GM20431 (cell line): ENCODE data around the gene SNAP47.
"Not testable (repeated sequence)": the region's sequence is repeated elsewhere in the genome, so short reads cannot be mapped to it uniquely, and the experiment has no call there.

Source experiments
- in situ Hi-C: fragments of 300-500 bp; cut with MseI, MboI; formaldehyde crosslinking; loops from one replicate; pipeline ENCODE4 v1.15.0; 2020; ENCODE audit warnings: low sequenced_read_pairs; ENCODE audit not compliant: unreplicated experiment

The SNAP47 gene, protein sequence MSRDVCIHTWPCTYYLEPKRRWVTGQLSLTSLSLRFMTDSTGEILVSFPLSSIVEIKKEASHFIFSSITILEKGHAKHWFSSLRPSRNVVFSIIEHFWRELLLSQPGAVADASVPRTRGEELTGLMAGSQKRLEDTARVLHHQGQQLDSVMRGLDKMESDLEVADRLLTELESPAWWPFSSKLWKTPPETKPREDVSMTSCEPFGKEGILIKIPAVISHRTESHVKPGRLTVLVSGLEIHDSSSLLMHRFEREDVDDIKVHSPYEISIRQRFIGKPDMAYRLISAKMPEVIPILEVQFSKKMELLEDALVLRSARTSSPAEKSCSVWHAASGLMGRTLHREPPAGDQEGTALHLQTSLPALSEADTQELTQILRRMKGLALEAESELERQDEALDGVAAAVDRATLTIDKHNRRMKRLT

GRCh38 chr1:227734856-227735538 lies at the start of gene SNAP47, which contains the start of gene JMJD4:
TSS of gene SNAP47 (plus strand) at chr1:227735435. CDS start at chr1:227747737, 12,302 bp downstream.
TSS of gene JMJD4 (minus strand) at chr1:227735302. CDS start at chr1:227735273, 29 bp downstream.
- in situ Hi-C loops: no loop called here

- in situ Hi-C loops: no loop called here
These were observed 49.4 kb upstream of the SNAP47 start for GRCh38 chr1:227685807-227686206.

- in situ Hi-C loops: no loop called here
These were observed 37.8 kb upstream of the SNAP47 start for GRCh38 chr1:227697321-227697864.

- in situ Hi-C loops: not testable (repeated sequence)
These were observed 33.6 kb upstream of the SNAP47 start for GRCh38 chr1:227701631-227702030.

DNA sequence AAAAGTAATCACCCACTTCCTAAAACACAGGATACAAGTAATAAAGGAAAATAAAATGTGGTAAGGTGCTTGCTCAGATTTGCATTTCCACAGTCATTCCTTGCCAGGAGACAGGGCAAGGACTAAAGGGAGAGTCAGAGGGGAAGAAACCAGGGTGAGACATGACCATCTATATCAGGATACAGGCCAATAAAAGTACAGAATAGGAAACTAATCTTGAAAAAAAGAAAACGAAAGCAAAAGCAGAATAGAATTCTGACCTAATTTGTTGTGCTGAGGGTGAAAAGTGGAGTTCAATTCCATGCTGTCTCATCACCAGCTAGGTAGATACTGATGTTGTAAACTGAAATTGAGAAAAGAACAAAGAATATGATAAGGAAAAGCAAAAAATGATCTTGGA lies 27.4 kb upstream of the SNAP47 start:
- in situ Hi-C loops: no loop called here

DNA sequence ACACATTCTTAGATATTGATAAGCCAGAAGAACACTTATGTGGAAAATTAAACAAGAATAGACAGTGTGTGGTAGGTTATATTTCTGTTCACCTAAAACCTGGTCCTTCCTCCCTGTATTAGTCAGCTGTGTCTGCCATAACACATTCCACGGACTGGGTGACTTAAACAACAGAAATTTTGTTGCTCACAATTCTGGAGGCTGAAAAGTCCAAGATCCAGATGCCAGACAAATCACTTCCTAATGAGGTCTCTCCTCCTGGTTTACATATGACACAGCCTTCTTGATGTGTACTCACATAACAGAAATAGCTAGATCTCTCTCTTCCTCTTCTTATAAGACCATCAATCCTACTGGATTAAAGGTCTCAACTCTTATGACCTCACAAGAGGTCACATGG lies 25.8 kb upstream of the SNAP47 start:
- in situ Hi-C loops: no loop called here

GRCh38 chr1:227710474-227710873 lies 24.8 kb upstream of the SNAP47 start:
- in situ Hi-C loops: not testable (repeated sequence)

DNA sequence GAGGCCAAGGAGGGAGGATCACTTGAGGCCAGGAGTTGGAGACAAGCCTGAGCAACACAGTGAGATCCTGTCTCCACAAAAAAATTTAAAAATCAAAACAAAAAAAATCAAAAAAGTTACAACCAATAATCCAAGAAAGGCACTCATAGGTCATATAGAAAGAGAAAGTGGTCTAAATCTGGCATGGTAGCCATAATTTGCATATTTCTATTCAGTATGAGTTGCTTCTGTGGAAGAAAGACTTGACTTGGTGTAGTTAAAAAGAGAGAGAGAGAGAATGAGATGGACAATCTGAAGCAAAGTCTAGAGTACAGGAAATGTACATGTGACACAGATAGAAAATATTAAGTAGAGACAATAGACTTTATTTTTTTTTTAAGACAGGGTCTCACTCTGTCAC lies 22.6 kb upstream of the SNAP47 start:
- in situ Hi-C loops: no loop called here

DNA sequence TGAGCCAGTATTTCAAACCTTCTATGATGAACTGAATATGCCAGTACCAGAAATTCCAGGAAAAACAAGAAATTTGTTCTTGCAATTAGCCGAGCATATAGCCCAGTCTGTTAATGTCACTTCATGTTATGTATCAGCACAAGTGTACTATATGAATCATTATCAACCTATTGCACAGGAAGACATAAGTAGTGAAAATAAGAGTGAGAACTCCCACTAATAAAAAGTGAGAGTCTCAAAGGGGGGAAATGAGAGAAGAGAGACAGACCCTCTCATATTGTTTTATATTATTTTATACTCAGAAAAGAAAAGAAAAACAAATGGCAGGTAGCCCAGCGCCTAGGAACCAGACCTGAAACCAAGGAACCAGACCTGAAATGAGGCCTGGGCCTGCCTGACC lies 16.3 kb upstream of the SNAP47 start:
- in situ Hi-C loops: no loop called here

DNA sequence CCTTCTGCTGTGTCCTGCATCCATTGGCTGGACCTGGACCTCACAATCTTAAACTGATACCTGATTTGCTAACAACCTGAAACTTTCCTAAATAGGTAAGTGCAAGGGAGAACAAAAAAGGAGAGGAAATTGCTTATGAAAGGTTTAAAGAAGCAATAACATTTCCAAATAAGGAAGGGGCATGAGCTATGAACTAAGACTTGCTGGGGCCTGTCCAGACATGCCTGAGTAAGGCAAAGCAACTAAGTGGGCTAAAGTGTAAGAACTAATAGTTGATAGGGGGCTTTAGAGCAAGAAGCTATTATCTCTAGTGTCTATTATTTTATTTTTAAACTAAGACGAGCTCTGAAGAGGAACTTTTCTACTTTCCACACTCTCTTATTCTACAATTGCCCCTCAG lies 11.8 kb upstream of the SNAP47 start:
- in situ Hi-C loops: no loop called here

DNA sequence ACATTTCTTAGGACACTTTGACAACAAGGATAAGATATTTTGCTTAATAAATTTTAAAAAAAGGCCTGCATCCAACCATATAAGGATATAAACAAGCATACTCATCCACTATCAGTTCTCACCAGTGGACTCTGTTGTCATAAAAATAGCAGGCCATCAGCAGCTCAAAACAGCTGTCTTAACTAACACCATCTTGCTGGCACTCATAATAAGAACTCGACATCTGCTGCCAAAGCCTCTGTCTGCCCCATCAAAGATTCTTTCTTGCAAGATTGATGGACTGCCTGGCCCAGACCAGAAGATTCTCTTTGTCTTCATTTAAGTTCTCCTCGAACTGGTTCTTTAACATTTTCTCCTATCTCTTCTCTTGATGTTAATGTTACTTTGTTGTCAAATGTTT lies 10.2 kb upstream of the SNAP47 start:
- in situ Hi-C loops: no loop called here

- in situ Hi-C loops: no loop called here
These were observed 8.9 kb upstream of the SNAP47 start for GRCh38 chr1:227726318-227726717.

DNA sequence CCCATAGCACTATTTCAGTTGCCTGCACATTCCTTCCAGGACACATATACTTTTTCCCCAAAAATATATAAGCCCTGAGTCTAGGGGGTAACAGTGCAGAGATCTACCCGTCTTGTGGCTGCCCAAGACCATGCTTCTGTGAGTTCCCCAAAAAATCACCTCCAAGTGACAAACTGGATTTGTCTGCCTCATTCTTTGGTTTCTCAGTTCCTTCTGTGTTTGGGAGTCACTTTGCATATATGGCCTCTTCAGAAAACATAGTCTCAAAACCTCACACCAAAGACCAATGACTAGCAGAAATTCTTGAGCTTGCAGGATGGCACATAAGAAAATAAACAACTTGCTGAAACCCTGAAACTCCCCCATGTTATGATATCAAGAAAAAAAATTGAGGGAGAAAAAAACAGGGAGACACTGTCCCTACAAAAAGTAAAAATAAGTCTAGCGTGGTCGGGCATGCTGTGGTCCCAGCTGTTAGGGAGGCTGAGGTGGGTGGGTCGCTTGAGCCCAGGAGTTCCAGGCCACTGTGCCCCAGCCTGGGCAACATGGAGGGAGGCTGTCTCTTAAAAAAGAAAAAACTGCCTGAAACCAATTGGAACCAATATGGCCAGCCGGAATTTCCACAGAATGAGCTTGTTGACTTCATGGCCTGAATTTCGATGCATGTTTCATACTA lies 8.2 kb upstream of the SNAP47 start:
- in situ Hi-C loops: no loop called here

- in situ Hi-C loops: no loop called here
These were observed 7.0 kb upstream of the SNAP47 start for GRCh38 chr1:227728059-227728891.

DNA sequence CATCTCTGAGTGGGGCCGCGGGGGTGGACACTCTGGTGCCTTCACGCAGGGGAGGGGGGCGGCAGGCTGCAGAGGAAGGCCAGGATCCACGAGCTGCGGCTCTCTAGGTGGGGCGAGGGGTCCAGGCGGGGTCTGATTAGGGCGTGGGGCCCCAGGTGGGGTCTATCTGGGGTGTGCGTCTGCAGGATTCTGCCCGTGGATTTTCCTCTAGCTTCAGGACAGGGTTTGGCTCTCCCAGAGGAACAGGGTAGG lies 6.4 kb upstream of the SNAP47 start:
- in situ Hi-C loops: no loop called here

GRCh38 chr1:227729144-227729880 lies 5.9 kb upstream of the SNAP47 start:
- in situ Hi-C loops: no loop called here

DNA sequence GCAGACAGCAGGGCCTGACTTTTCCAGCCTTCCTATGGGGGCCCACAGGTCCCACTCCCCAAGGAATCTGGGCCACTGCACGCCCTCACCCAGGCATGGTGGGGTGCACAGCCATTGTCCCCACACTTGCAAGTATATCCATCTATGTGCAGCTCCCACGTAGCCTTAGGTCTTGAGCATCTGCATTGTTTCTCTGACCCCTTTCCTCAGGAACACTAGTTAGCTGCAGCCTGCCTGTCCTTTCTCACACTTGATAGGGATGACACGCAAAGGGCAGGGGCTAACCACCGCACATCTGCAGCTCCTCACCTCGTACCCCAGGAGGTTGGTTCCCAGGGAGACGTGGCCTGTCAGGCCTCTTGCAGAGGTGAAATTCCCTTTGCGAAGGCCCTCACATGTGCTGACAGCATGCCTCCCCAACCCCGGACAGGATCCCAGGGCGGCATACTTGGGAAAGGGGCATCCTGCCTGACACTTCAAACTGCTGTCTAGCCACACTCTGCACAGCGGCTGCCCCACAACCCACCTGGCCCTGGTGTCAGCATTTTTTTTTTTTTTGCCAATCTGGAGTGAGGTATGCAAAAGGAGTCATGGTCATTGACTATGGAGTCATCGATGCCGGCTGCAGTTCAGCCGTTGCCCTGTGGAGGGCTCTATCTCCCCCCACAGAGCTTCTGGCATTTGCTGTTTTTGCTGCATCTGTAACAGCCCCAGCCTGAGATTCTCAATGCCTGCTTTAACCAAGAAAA lies 5.2 kb upstream of the SNAP47 start:
- in situ Hi-C loops: no loop called here

- in situ Hi-C loops: no loop called here
These were observed 4.5 kb upstream of the SNAP47 start for GRCh38 chr1:227730630-227731151.
